Activated naive CD8-positive, alpha-beta T cell treated with anti-CD3 and anti-CD28 coated beads, Interleukin-2, amount 10 ng/mL, durations not matched to agents 7 days and 5 days (primary cell): ENCODE data around the gene MGARP. TPM values are rescaled to one million over a fixed set of nuclear protein-coding genes. Genes with fewer than 3 reads are reported as not detected.
"Not testable (repeated sequence)": the region's sequence is repeated elsewhere in the genome, so short reads cannot be mapped to it uniquely, and the experiment has no call there.

Source experiments
- ATAC-seq: fragments of 150-1000 bp; cut with Tn5 transposase; one replicate; pipeline ENCODE4 v1.10.0; 2021; ENCODE audit warnings: low read depth, moderate library complexity
- POLR2A ChIA-PET: fragments of 350-600 bp; sonication (Branson Sonifier 250); formaldehyde crosslinking; loops from one replicate; lab custom pipeline; 2021; ENCODE audit warnings: antibody characterized with exemption; lab: Charles Lee
- DNase-seq: peaks from one replicate; pipeline ENCODE4 v3.0.0; 2021
- H3K27ac Mint-ChIP-seq: one replicate; pipeline ENCODE4 v1.8.0; 2022; ENCODE audit warnings: mild to moderate bottlenecking, mixed read lengths
- H3K27me3 Mint-ChIP-seq: one replicate; pipeline ENCODE4 v1.8.0; 2022; ENCODE audit warnings: mild to moderate bottlenecking, moderate library complexity, mixed read lengths
- H3K36me3 Mint-ChIP-seq: one replicate; pipeline ENCODE4 v1.8.0; 2021; ENCODE audit warnings: mild to moderate bottlenecking, mixed read lengths
- H3K4me1 Mint-ChIP-seq: one replicate; pipeline ENCODE4 v1.8.0; 2021; ENCODE audit warnings: mixed read lengths
- H3K4me3 Mint-ChIP-seq: one replicate; pipeline ENCODE4 v1.8.0; 2022; ENCODE audit warnings: mild to moderate bottlenecking, moderate library complexity, mixed read lengths
- H3K9me3 Mint-ChIP-seq: one replicate; pipeline ENCODE4 v1.8.0; 2021; ENCODE audit warnings: mixed read lengths
- total RNA-seq, 2 experiments: library from RNA; stranded (reverse); gene quantifications; one replicate each; pipeline ENCODE4 v1.2.3, GENCODE V29; 2021

MGARP gene
- under 1 TPM in 1 of 2 experiments, not detected in 1; 0.22 TPM for total RNA-seq

- no peak within 1 kb of the TSS for H3K27ac Mint-ChIP-seq
- H3K9me3 Mint-ChIP-seq, result peaks cover 4% of the 10 kb centered on the region
- ATAC-seq, result peak; percentile 77
- peaks cover 15% of the 10 kb centered on the region for H3K4me1 Mint-ChIP-seq
- peak; percentile 49 for DNase-seq
- peaks cover 4% of the 10 kb centered on the region for H3K36me3 Mint-ChIP-seq
- H3K27me3 Mint-ChIP-seq, result peaks cover 66% of the 10 kb centered on the region
- peak within 1 kb of the TSS; percentile 66 for H3K4me3 Mint-ChIP-seq
- POLR2A ChIA-PET, result no interaction called here
These were observed at the start of gene MGARP for GRCh38 chr4:139279760-139280620. MGARP (minus strand) TSS chr4:139280225; CDS start chr4:139280158, 67 bp downstream.

GRCh38 chr4:139329665-139330200, 49.7 kb upstream of the MGARP start:
- Mint-ChIP-seq H3K4me1 (peaks cover 12% of the 10 kb centered on the region), H3K4me3 (no peak overlapping the region)

GRCh38 chr4:139324620-139325019, 44.6 kb upstream of the MGARP start:
- POLR2A ChIA-PET, result no interaction called here
- Mint-ChIP-seq H3K27me3 (no peaks in the 10 kb centered on the region), H3K9me3 (peaks cover 4% of the 10 kb centered on the region), H3K4me3 (no peak overlapping the region), H3K27ac (no peak overlapping the region), H3K4me1 (peaks cover 21% of the 10 kb centered on the region), H3K36me3 (peaks cover 40% of the 10 kb centered on the region)
- ATAC-seq (no peak), DNase-seq (no peak)

More at GRCh38 chr4:139329665-139330200, 49.7 kb upstream of the MGARP start:
- H3K27ac Mint-ChIP-seq, result no peak overlapping the region
- no peak for DNase-seq
- no peak for ATAC-seq
- H3K36me3 Mint-ChIP-seq, result peaks cover 32% of the 10 kb centered on the region
- H3K9me3 Mint-ChIP-seq, result no peaks in the 10 kb centered on the region
- no peaks in the 10 kb centered on the region for H3K27me3 Mint-ChIP-seq
- POLR2A ChIA-PET, result interaction anchor here (0.6 to 1.1 kb wide), 2 partner anchors 11 to 29 kb away, joined by 3 to 4 read pairs; partner anchors contain the start of gene NAA15

GRCh38 chr4:139322541-139322940, 42.5 kb upstream of the MGARP start:
- H3K9me3 Mint-ChIP-seq, H3K27me3 Mint-ChIP-seq, DNase-seq, ATAC-seq, H3K4me3 Mint-ChIP-seq: not testable (repeated sequence)
- Mint-ChIP-seq H3K36me3 (peaks cover 30% of the 10 kb centered on the region), H3K27ac (peak overlapping the region; percentile 30), H3K4me1 (peaks cover 20% of the 10 kb centered on the region)
- POLR2A ChIA-PET, result interaction anchor here (0.6 to 1.5 kb wide), 3 partner anchors 11 to 64 kb away, joined by 4 to 5 read pairs (median 4); partner anchors contain the start of gene NAA15

- H3K27ac Mint-ChIP-seq, result peak overlapping the region; percentile 30
- H3K36me3 Mint-ChIP-seq, result peaks cover 29% of the 10 kb centered on the region
- not testable (repeated sequence) for H3K9me3 Mint-ChIP-seq, DNase-seq, ATAC-seq, H3K27me3 Mint-ChIP-seq, H3K4me3 Mint-ChIP-seq
- POLR2A ChIA-PET, result interaction anchor here (0.6 to 1.5 kb wide), 2 partner anchors 21 to 63 kb away, joined by 4 to 5 read pairs; partner anchors contain the start of gene NAA15
- peaks cover 20% of the 10 kb centered on the region for H3K4me1 Mint-ChIP-seq
These were observed 42.0 kb upstream of the MGARP start for GRCh38 chr4:139322070-139322469.

GRCh38 chr4:139319571-139319970, 39.5 kb upstream of the MGARP start:
- Mint-ChIP-seq H3K27me3 (no peaks in the 10 kb centered on the region), H3K9me3 (peaks cover 4% of the 10 kb centered on the region), H3K27ac (no peak overlapping the region), H3K4me3 (no peak overlapping the region), H3K36me3 (peaks cover 35% of the 10 kb centered on the region), H3K4me1 (peaks cover 38% of the 10 kb centered on the region)
- DNase-seq (no peak), ATAC-seq (no peak)
- POLR2A ChIA-PET, result interaction anchor here (1.4 kb wide), 1 partner anchor 19 kb away, joined by 3 read pairs; the partner anchor contains the start of gene NAA15

- DNase-seq, result no peak
- no peak overlapping the region for H3K27ac Mint-ChIP-seq
- H3K36me3 Mint-ChIP-seq, result peaks cover 44% of the 10 kb centered on the region
- POLR2A ChIA-PET, result no interaction called here
- no peaks in the 10 kb centered on the region for H3K27me3 Mint-ChIP-seq
- H3K4me3 Mint-ChIP-seq, result no peak overlapping the region
- peaks cover 4% of the 10 kb centered on the region for H3K9me3 Mint-ChIP-seq
- ATAC-seq, result no peak
- peaks cover 46% of the 10 kb centered on the region for H3K4me1 Mint-ChIP-seq
These were observed 37.6 kb upstream of the MGARP start for GRCh38 chr4:139317635-139318034.

GRCh38 chr4:139316733-139317132, 36.7 kb upstream of the MGARP start:
- Mint-ChIP-seq H3K4me1 (peaks cover 47% of the 10 kb centered on the region), H3K27me3 (no peaks in the 10 kb centered on the region), H3K36me3 (peaks cover 43% of the 10 kb centered on the region), H3K9me3 (peaks cover 1% of the 10 kb centered on the region), H3K27ac (peak overlapping the region; percentile 43), H3K4me3 (no peak overlapping the region)
- POLR2A ChIA-PET, result no interaction called here
- ATAC-seq (no peak), DNase-seq (no peak)

- DNase-seq (no peak), ATAC-seq (no peak)
- H3K4me3 Mint-ChIP-seq, result no peak overlapping the region
- peaks cover 50% of the 10 kb centered on the region for H3K4me1 Mint-ChIP-seq
- peaks cover 35% of the 10 kb centered on the region for H3K36me3 Mint-ChIP-seq
- no peaks in the 10 kb centered on the region for H3K9me3 Mint-ChIP-seq
- no peaks in the 10 kb centered on the region for H3K27me3 Mint-ChIP-seq
- peak overlapping the region; percentile 1 for H3K27ac Mint-ChIP-seq
- POLR2A ChIA-PET, result no interaction called here
These were observed 35.2 kb upstream of the MGARP start for GRCh38 chr4:139315221-139315675.

- H3K4me3 Mint-ChIP-seq, result peak overlapping the region; percentile 15
- peak; percentile 50 for ATAC-seq
- no peaks in the 10 kb centered on the region for H3K9me3 Mint-ChIP-seq
- H3K27me3 Mint-ChIP-seq, result no peaks in the 10 kb centered on the region
- peaks cover 47% of the 10 kb centered on the region for H3K4me1 Mint-ChIP-seq
- H3K36me3 Mint-ChIP-seq, result peaks cover 30% of the 10 kb centered on the region
- peak overlapping the region; percentile 67 for H3K27ac Mint-ChIP-seq
- POLR2A ChIA-PET, result no interaction called here
- DNase-seq, result no peak
These were observed 34.2 kb upstream of the MGARP start for GRCh38 chr4:139314047-139314800.

- ATAC-seq, H3K4me3 Mint-ChIP-seq, H3K27me3 Mint-ChIP-seq, DNase-seq, H3K9me3 Mint-ChIP-seq: not testable (repeated sequence)
- POLR2A ChIA-PET, result interaction anchor here (2.9 kb wide), 1 partner anchor 11 kb away, joined by 15 read pairs; the partner anchor contains the start of genes NAA15 and NDUFC1
- Mint-ChIP-seq H3K27ac (peak overlapping the region; percentile 17), H3K4me1 (peaks cover 47% of the 10 kb centered on the region), H3K36me3 (peaks cover 30% of the 10 kb centered on the region)
These were observed 33.4 kb upstream of the MGARP start for GRCh38 chr4:139313414-139313813.

- peaks cover 49% of the 10 kb centered on the region for H3K4me1 Mint-ChIP-seq
- POLR2A ChIA-PET, result interaction anchor here (2.9 kb wide), 1 partner anchor 11 kb away, joined by 15 read pairs; the partner anchor contains the start of genes NAA15 and NDUFC1
- no peak overlapping the region for H3K4me3 Mint-ChIP-seq
- H3K27me3 Mint-ChIP-seq, result no peaks in the 10 kb centered on the region
- H3K27ac Mint-ChIP-seq, result peak overlapping the region; percentile 17
- H3K36me3 Mint-ChIP-seq, result peaks cover 27% of the 10 kb centered on the region
- no peaks in the 10 kb centered on the region for H3K9me3 Mint-ChIP-seq
- ATAC-seq (no peak), DNase-seq (no peak)
These were observed 32.7 kb upstream of the MGARP start for GRCh38 chr4:139312552-139313332.
